H9 (cell line): Measurements from ENCODE around the gene CYP24A1. TPM values are rescaled to one million over a fixed set of nuclear protein-coding genes. Genes with fewer than 3 reads are reported as not detected.

ENCODE experiments used
- DNase-seq: peaks from one replicate; pipeline ENCODE4 v3.0.0-alpha.2; 2017
- H2AFZ ChIP-seq: one replicate; pipeline ENCODE4 v1.6.1; 2013; ENCODE audit warnings: mild to moderate bottlenecking, low read length, control low read depth, moderate library complexity
- H2AK5ac ChIP-seq: 2 replicates; pipeline ENCODE4 v1.6.1; 2013; ENCODE audit warnings: low read length, control low read depth, mixed read lengths; ENCODE audit not compliant: insufficient read length
- H2BK120ac ChIP-seq: one replicate; pipeline ENCODE4 v1.6.1; 2013; ENCODE audit warnings: low read depth, mild to moderate bottlenecking, low read length, control low read depth, inconsistent platforms; ENCODE audit not compliant: poor library complexity, severe bottlenecking
- H2BK12ac ChIP-seq: 2 replicates; pipeline ENCODE4 v1.6.1; 2013; ENCODE audit warnings: low read length, control low read depth, mixed read lengths, low read depth; ENCODE audit not compliant: insufficient read length
- H2BK15ac ChIP-seq: 2 replicates; pipeline ENCODE4 v1.6.1; 2013; ENCODE audit warnings: low read depth, low read length, control low read depth
- H2BK20ac ChIP-seq: one replicate; pipeline ENCODE4 v1.6.1; 2013; ENCODE audit warnings: low read depth, mild to moderate bottlenecking, low read length, control low read depth, inconsistent platforms; ENCODE audit not compliant: poor library complexity, severe bottlenecking
- H2BK5ac ChIP-seq: 2 replicates; pipeline ENCODE4 v1.6.1; 2013; ENCODE audit warnings: low read length, control low read depth, mixed read lengths; ENCODE audit not compliant: insufficient read length
- H3K14ac ChIP-seq: 2 replicates; pipeline ENCODE4 v1.6.1; 2013; ENCODE audit warnings: low read length, control low read depth; ENCODE audit not compliant: insufficient read depth
- H3K18ac ChIP-seq: 2 replicates; pipeline ENCODE4 v1.6.1; 2013; ENCODE audit warnings: low read depth, mild to moderate bottlenecking, mixed read lengths, low read length, control low read depth; ENCODE audit not compliant: insufficient read length
- H3K23ac ChIP-seq: 2 replicates; pipeline ENCODE4 v1.6.1; 2013; ENCODE audit warnings: low read length, control low read depth, mixed read lengths, low read depth; ENCODE audit not compliant: insufficient read length
- H3K23me2 ChIP-seq: 2 replicates; pipeline ENCODE4 v1.6.1; 2013; ENCODE audit warnings: low read depth, mild to moderate bottlenecking, mixed read lengths, low read length, control low read depth; ENCODE audit not compliant: insufficient read length, poor library complexity, severe bottlenecking
- H3K27ac ChIP-seq: 2 replicates; pipeline ENCODE4 v1.5.1; 2013; ENCODE audit warnings: low read length, control low read depth, mixed read lengths, low read depth; ENCODE audit not compliant: insufficient read length
- H3K27me3 ChIP-seq: 2 replicates; pipeline ENCODE4 v1.6.1; 2013; ENCODE audit warnings: low read length, control low read depth, inconsistent platforms; ENCODE audit not compliant: insufficient read depth
- H3K4ac ChIP-seq: 2 replicates; pipeline ENCODE4 v1.6.1; 2013; ENCODE audit warnings: low read depth, mild to moderate bottlenecking, control low read depth, inconsistent platforms, low read length, moderate library complexity
- H3K4me1 ChIP-seq: 2 replicates; pipeline ENCODE4 v1.6.1; 2013; ENCODE audit warnings: low read length, control low read depth, inconsistent platforms; ENCODE audit not compliant: insufficient read depth
- H3K4me2 ChIP-seq: 2 replicates; pipeline ENCODE4 v1.6.1; 2013; ENCODE audit warnings: low read length, control low read depth, mixed read lengths; ENCODE audit not compliant: insufficient read length, insufficient read depth
- H3K56ac ChIP-seq: 2 replicates; pipeline ENCODE4 v1.6.1; 2013; ENCODE audit warnings: low read depth, mild to moderate bottlenecking, mixed read lengths, low read length, control low read depth; ENCODE audit not compliant: insufficient read length
- H3K79me1 ChIP-seq: 2 replicates; pipeline ENCODE4 v1.6.1; 2013; ENCODE audit warnings: low read depth, mild to moderate bottlenecking, moderate library complexity, low read length, control low read depth, inconsistent platforms; ENCODE audit not compliant: insufficient read depth, poor library complexity, severe bottlenecking
- H3K79me2 ChIP-seq: 2 replicates; pipeline ENCODE4 v1.6.1; 2013; ENCODE audit warnings: low read length, control low read depth, inconsistent platforms; ENCODE audit not compliant: insufficient read depth
- H3K9ac ChIP-seq: 2 replicates; pipeline ENCODE4 v1.6.1; 2013; ENCODE audit warnings: low read length, control low read depth, mixed read lengths; ENCODE audit not compliant: insufficient read length; ENCODE audit errors: extremely low read depth
- H3K9me3 ChIP-seq: one replicate; pipeline ENCODE4 v1.6.1; 2013; ENCODE audit warnings: low read depth, low read length, inconsistent platforms; ENCODE audit not compliant: control insufficient read depth
- H3T11ph ChIP-seq: one replicate; pipeline ENCODE4 v1.6.1; 2013; ENCODE audit warnings: mild to moderate bottlenecking, low read length, control low read depth, inconsistent platforms
- H4K20me1 ChIP-seq: one replicate; pipeline ENCODE4 v1.6.1; 2013; ENCODE audit not compliant: control insufficient read depth, insufficient read length, insufficient read depth
- H4K5ac ChIP-seq: 2 replicates; pipeline ENCODE4 v1.6.1; 2013; ENCODE audit warnings: low read depth, mild to moderate bottlenecking, mixed read lengths, low read length, control low read depth; ENCODE audit not compliant: insufficient read length
- H4K8ac ChIP-seq: replicated peaks from 2 replicates; pipeline ENCODE4 v1.6.1; 2013; ENCODE audit warnings: low read length, control low read depth, mixed read lengths, low read depth; ENCODE audit not compliant: insufficient read length
- H4K91ac ChIP-seq: 2 replicates; pipeline ENCODE4 v1.6.1; 2013; ENCODE audit warnings: low read depth, mild to moderate bottlenecking, moderate library complexity, mixed read lengths, low read length, control low read depth; ENCODE audit not compliant: insufficient read length
- H3K27ac Mint-ChIP-seq, 3 experiments: 2 replicates in 2 of 3; 3 replicates in 1 of 3; pipeline ENCODE4 v1.8.0; 2020 to 2021; ENCODE audit warnings: mixed read lengths in 3 of 3, mild to moderate bottlenecking in 1 of 3, moderate library complexity in 1 of 3
- H3K27me3 Mint-ChIP-seq: 2 replicates; pipeline ENCODE4 v1.8.0; 2021; ENCODE audit warnings: low read depth, mild to moderate bottlenecking, moderate library complexity, mixed read lengths
- H3K36me3 Mint-ChIP-seq, 3 experiments: 2 replicates in 2 of 3; 3 replicates in 1 of 3; pipeline ENCODE4 v1.8.0; 2020 to 2021; ENCODE audit warnings: low read depth in 3 of 3, mixed read lengths in 3 of 3; ENCODE audit not compliant: insufficient read depth in 1 of 3
- H3K4me1 Mint-ChIP-seq, 2 experiments: 2 replicates each; pipeline ENCODE4 v1.8.0; 2020; ENCODE audit warnings: mixed read lengths in 2 of 2
- H3K4me3 Mint-ChIP-seq, 2 experiments: 2 replicates in 1 of 2; 3 replicates in 1 of 2; pipeline ENCODE4 v1.8.0; 2020 to 2021; ENCODE audit warnings: mild to moderate bottlenecking in 2 of 2, mixed read lengths in 2 of 2, moderate library complexity in 1 of 2
- H3K9me3 Mint-ChIP-seq, 2 experiments: 2 replicates in 1 of 2; 3 replicates in 1 of 2; pipeline ENCODE4 v1.8.0; 2020; ENCODE audit warnings: mild to moderate bottlenecking in 2 of 2, mixed read lengths in 2 of 2, moderate library complexity in 1 of 2
- CTCF ChIP-seq: fragments of 200-600 bp; sonication (generic); conservative IDR thresholded peaks from 3 replicates; pipeline ENCODE4 v1.8.0; 2021; ENCODE audit warnings: antibody characterized with exemption, mild to moderate bottlenecking
- WGBS: extraction: QIAGEN DNeasy Blood & Tissue Kit; methylation state at CpG from one replicate; pipeline ENCODE4 v1.1.7; 2013; ENCODE audit warnings: missing lambda C conversion rate, low lambda C conversion rate, mixed read lengths; ENCODE audit not compliant: insufficient read length; ENCODE audit errors: extremely low coverage; 5-methylcytosine and 5-hydroxymethylcytosine counted together
- total RNA-seq: library from RNA; stranded (reverse); gene quantifications from 2 replicates; pipeline ENCODE4 v1.2.1, GENCODE V29; 2021

The CYP24A1 gene
- total RNA-seq, 1 experiment from 2014 or later, result not detected

- H3K56ac ChIP-seq, result no peak overlapping the region
- Mint-ChIP-seq H3K27me3 (no peaks in the 10 kb centered on the region; the same call in 1 of the 2 replicates), H3K9me3 (no peaks in the 10 kb centered on the region; a peak in 1 of 5 replicates), H3K36me3 (no peaks in the 10 kb centered on the region), H3K27ac (no peak overlapping the region), H3K4me3 (no peak overlapping the region), H3K4me1 (peaks cover 3 to 5% of the 10 kb centered on the region in 2 experiments; a peak in 2 of 4 replicates)
- no CpG with 5 or more reads among the region's 4 CpGs for whole genome bisulfite sequencing
- no peak overlapping the region for H3K27ac ChIP-seq
- no peak overlapping the region for H2AFZ ChIP-seq
- no peak overlapping the region for H3K18ac ChIP-seq
- no peak overlapping the region for H3K4me2 ChIP-seq
- no peak overlapping the region for H4K91ac ChIP-seq
- H3K4me1 ChIP-seq, result no peaks in the 10 kb centered on the region; the same call in 1 of the 2 replicates
- H3K23me2 ChIP-seq, result no peaks in the 10 kb centered on the region
- no peak overlapping the region for H3K23ac ChIP-seq
- H2BK20ac ChIP-seq, result no peak overlapping the region
- H3K9ac ChIP-seq, result no peak overlapping the region
- no peaks in the 10 kb centered on the region for H3K9me3 ChIP-seq
- no peak overlapping the region for H2BK12ac ChIP-seq
- no peak for TF ChIP-seq CTCF
- H4K8ac ChIP-seq, result no peak overlapping the region
- H3K14ac ChIP-seq, result no peak overlapping the region
- no peaks in the 10 kb centered on the region for H4K20me1 ChIP-seq
- no peak overlapping the region for H2BK120ac ChIP-seq
- no peak for DNase-seq
- H4K5ac ChIP-seq, result no peak overlapping the region
- H3T11ph ChIP-seq, result no peak overlapping the region
- no peak overlapping the region for H2BK15ac ChIP-seq
- no peaks in the 10 kb centered on the region for H3K27me3 ChIP-seq
- no peak overlapping the region for H2AK5ac ChIP-seq
- no peak overlapping the region for H2BK5ac ChIP-seq
- H3K79me1 ChIP-seq, result no peaks in the 10 kb centered on the region
- no peak overlapping the region for H3K4ac ChIP-seq
- no peaks in the 10 kb centered on the region for H3K79me2 ChIP-seq
Observed at GRCh38 chr20:54106162-54106561, 67.6 kb downstream of the CYP24A1 start.
